ENCODE results near the gene ICE2.

DNA sequence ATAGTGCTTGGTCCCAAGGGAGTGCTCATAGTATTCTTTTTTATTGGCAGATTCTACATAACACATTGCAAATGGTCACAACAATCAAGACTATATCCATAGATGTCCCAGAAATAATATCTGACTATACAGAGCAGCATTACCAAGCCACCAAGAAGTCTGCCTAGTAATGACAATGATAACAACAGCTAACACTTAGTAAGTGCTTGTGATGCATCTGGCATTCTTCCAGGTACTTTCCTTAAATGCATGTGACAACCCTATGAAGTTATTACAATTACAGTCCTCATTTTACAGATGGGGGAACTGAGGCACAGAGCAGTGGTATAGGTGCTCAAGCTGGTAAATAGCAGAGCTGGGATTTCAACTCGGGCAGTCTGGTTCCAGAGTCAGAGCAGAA is 49.6 kb upstream of the ICE2 start:
- TF ChIP-seq CTCF (IDR thresholded peaks at IDR 0.05; ENCODE audit: control extremely low read depth in 1 of 3, insufficient read depth in 1 of 3, low read depth in 1 of 3, low read length in 3 of 3) (no peak), SRF (IDR thresholded peaks at IDR 0.05; ENCODE audit: low read depth, low read length) (no peak), POLR2AphosphoS5 (IDR thresholded peaks at IDR 0.05; ENCODE audit: low read depth, low read length) (no peak), EP300 (IDR thresholded peaks at IDR 0.05; ENCODE audit: borderline replicate concordance in 1 of 2, low read depth in 2 of 2, low read length in 2 of 2) (no peak), TBP (IDR thresholded peaks at IDR 0.05; ENCODE audit: low read depth, low read length) (no peak), HDAC6 (IDR thresholded peaks at IDR 0.05; ENCODE audit: low read depth, low read length) (no peak), SP2 (IDR thresholded peaks at IDR 0.05; ENCODE audit: low read length) (no peak), SIN3A (conservative IDR thresholded peaks at IDR 0.05 in 1 of 2, IDR thresholded peaks at IDR 0.05 in 1 of 2; ENCODE audit: low read depth in 1 of 2, low read length in 2 of 2) (no peak), FOSL1 (IDR thresholded peaks at IDR 0.05; ENCODE audit: insufficient read depth, low read depth, low read length) (no peak), RFX5 (IDR thresholded peaks at IDR 0.05; ENCODE audit: borderline replicate concordance, low read depth, low read length) (no peak), HDAC2 (IDR thresholded peaks at IDR 0.05; ENCODE audit: borderline replicate concordance in 1 of 2, low read depth in 2 of 2, low read length in 2 of 2) (no peak), CREB1 (IDR thresholded peaks at IDR 0.05) (no peak), POLR2A (IDR thresholded peaks at IDR 0.05; ENCODE audit: control extremely low read depth in 1 of 2, low read depth in 2 of 2, low read length in 2 of 2) (no peak)
- TF ChIP-seq, protein P1, sequence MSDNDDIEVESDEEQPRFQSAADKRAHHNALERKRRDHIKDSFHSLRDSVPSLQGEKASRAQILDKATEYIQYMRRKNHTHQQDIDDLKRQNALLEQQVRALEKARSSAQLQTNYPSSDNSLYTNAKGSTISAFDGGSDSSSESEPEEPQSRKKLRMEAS (IDR thresholded peaks at IDR 0.05): no peak

All from H1 (cell line).